GM18505 (cell line): ENCODE measurements around the gene MRPL18.
"Not testable (repeated sequence)": the region's sequence is repeated elsewhere in the genome, so short reads cannot be mapped to it uniquely, and the experiment has no call there.

Experiments
- ATAC-seq: cut with Tn5 transposase; IDR thresholded peaks from one replicate; pipeline ENCODE4 v1.9.1; 2021; ENCODE audit not compliant: unreplicated experiment
- POLR2A ChIP-seq: IDR thresholded peaks from 4 replicates; pipeline ENCODE4 v1.6.1; 2011; ENCODE audit warnings: borderline replicate concordance; ENCODE audit not compliant: insufficient read depth, insufficient read length; ENCODE audit errors: extremely low read depth

Gene MRPL18

DNA sequence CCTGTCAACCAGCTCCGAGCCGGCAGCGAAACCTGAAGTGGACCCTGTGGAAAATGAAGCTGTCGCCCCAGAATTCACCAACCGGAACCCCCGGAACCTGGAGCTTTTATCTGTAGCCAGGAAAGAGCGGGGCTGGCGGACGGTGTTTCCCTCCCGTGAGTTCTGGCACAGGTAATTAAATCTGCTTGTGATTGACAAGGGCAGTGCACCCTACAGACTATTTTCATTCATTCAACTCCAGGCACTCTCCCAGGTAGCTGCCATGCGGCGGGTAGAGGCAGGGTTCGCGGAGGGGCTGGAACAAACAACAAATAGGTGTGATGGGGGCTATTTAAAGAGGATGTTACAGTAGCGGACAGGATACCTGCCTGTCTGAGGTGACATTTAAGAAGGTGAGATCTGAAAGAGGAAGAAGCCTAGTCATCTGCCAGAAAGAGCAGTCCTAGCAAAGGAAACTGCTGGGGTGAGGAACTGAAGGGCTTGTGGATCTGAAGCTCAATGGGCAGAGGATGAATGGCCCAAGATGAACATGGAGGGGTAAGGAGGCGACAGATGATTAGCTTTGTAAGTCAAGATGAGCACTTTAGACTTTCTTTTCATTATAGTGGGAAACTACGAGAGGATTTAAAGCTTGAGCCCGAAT, 810 bp downstream of the MRPL18 start:
- no peak for ATAC-seq
- no peak for TF ChIP-seq POLR2A

DNA sequence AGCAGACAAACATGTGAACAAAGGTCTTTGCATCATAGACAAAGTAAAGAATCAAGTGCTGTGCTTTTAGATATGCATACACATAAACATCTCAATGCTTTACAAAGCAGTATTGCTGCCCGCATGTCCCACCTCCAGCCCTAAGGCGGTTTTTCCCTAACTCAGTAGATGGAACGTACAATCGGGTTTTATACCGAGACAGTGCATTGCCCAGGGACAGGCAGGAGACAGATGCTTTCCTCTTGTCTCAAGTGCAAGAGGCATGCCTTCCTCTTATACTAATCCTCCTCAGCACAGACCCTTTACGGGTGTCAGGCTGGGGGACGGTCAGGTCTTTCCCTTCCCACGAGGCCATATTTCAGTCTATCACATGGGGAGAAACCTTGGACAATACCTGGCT, 4.7 kb downstream of the MRPL18 start:
- ATAC-seq, result not testable (repeated sequence)

DNA sequence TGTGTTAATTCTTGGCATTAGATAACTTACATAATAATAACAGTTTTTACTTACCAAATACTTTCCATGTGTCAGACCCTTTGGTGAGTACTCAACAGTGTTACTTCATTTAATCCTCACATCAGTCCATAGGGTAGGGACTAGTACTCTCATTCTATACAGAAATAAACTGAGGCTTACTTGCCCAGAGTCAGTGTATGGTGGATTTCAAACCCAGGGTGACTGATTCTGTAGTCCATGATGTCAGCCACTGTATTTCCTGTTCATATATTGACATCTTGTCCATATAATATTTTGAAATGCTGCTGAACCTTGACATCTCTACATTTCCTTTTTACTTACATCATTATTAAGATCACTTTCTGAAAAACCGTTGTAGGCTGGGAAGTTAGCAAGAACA, 7.3 kb downstream of the MRPL18 start:
- no peak for ATAC-seq
- no peak for TF ChIP-seq POLR2A

DNA sequence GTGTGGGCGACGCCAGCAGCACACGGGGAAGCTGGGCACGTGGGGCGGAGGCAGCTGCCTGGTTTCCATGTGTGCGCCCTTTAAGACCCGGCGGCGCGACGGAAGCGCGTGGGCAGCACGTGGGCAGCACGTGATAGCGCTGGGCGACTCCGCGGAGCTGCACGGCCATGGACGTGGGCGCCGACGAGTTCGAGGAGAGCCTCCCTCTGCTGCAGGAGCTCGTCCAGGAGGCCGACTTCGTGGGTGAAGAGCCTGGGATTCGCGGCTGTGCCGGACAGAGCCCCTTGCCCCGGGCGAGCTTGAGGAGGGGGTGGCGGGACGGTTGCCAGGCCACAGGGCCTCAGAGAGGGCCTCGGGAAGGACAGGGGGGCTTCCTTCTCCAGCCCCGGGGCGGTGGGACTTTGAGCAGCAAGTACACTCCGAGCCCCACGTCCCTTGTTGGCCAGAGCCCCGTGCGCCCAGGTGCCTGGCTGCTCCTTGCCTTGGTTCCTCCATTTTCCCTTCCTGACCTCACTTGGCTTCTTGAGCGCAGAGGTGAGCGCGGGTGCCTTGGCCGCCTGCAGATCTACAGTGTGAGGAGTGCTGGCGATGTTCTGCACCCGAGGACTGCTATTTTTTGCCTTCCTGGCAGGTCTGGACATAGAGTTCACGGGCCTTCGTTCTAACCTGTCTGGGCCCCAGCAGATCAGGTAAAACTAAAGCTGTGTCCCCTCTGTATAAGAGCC, 10.0 kb downstream of the MRPL18 start, which contains the start of gene PNLDC1:
Gene PNLDC1, plus strand, starts transcription at position 136 of the 725 bp plus-strand sequence. Its CDS starts 32 bp downstream, at position 168.
- no peak for TF ChIP-seq POLR2A
- no peak for ATAC-seq

DNA sequence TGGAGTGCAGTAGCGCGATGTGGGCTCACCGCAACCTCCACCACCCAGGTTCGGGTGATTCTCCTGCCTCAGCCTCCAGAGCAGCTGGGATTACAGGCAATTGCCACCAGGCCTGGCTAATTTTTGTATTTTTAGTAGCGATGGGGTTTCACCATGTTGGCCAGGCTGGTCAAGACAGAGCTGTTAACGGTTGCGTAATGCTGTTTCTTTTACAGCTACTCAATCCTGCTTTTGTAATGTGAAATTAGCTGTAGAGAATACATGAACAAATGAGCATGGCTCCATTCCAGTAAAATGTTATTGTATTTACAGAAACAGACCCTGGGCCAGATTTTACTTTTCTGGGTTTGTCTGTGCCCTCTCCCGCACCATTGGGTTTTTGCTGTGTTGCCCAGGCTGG, 11.7 kb downstream of the MRPL18 start:
- TF ChIP-seq POLR2A, result no peak
- ATAC-seq, result no peak

DNA sequence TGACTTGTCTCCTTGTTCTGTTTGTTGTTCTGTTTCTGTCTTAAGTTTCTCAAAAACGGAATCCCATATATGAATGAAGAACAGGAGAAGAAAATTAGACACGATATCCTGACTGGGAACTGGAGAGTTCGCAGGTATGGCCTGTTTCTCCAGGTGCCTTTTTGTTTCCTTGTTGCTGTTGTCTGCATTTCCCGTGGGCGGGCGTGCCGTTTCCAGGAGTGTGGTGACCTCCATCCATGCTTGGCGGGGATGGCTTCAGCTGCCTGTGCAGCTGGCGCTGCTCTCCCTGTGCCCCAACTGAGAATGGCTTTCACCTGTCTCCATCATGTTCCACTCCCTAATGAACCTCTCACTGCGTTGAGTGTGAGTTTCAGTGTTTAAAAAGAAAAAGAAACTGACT, 14.2 kb downstream of the MRPL18 start:
- ATAC-seq, result no peak

DNA sequence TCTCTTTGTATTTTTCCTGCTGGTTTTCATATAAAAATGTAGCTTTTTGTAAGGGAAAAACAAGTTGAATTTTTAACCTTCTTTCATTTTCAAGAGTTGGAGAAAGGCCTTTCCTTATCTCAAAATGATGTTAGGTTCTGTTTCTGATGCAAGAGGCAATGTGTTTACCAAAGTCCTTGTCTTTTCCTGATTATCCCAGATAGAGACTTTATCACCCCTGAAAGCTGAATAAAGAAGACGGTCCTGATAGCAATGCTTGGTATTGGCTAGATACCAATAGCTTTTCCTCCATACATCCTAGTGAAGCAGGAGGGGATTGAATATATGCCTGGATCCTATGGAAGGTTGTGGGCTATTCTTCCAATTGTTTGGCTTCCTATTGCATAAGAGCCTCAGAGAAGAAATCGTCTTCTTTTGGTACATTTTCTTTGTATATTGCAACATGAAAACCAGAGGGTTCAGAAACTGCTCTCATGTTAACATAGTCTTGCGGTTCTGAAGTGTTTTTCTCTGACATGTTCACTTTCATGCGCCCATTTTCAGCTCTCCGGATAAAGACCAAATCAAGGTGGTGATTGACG, 15.3 kb downstream of the MRPL18 start:
- no peak for TF ChIP-seq POLR2A
- ATAC-seq, result no peak

More for the DNA sequence above, 14.2 kb downstream of the MRPL18 start:
- no peak for TF ChIP-seq POLR2A

DNA sequence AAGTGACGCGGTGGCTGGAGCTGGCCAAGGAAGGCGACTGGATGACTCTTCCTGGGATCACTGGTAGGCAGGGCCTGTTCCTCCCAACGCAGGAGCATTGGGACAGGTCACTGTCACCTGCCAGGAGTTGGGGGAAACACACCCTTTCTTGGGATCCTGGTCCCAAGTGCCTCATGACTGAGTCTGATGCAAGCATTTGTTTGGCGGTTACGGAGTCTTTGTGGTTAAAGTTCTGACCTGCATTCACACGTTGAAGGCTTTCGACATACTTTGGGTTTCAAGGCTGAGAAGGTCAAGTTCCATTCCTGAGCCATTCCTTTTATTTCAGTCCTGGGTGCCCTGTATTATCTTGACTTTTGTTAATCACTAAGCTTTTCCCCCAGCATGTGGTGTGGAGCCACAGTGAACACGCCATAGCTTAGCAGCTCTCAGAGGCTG, 15.8 kb downstream of the MRPL18 start:
- TF ChIP-seq POLR2A, result no peak
- ATAC-seq, result no peak

DNA sequence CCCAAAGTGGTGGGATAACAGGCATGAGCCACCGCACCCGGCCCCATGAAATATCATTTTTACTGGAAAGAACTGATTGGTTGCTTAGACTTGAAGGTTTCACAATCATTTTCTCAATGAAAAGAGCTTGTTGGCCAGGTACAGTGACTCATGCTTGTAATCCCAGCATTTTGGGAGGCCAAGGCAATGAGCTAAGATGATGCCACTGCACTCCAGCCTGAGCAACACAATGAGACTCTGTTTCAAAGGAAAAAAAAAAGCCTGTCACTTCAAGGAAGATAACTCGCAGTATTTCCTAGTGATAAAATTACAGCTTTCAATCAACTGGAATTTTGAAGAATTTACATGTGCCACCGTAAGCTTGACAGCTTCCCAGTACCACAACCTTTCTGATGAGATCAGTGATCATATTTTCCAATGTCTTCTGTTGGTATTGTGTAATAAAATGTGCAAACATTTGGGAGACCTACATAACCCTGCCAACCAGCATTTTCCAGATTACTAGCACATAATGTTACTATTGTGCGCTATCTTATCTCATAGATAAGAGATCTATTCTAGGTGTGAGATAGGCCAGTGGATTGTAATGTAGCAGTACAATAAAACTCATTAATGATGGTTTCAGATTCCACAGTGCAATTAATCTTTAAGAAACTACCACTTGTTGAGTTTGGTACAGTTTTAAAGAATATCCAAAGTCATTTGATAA, 17.0 kb downstream of the MRPL18 start:
- TF ChIP-seq POLR2A, result no peak
- no peak for ATAC-seq

DNA sequence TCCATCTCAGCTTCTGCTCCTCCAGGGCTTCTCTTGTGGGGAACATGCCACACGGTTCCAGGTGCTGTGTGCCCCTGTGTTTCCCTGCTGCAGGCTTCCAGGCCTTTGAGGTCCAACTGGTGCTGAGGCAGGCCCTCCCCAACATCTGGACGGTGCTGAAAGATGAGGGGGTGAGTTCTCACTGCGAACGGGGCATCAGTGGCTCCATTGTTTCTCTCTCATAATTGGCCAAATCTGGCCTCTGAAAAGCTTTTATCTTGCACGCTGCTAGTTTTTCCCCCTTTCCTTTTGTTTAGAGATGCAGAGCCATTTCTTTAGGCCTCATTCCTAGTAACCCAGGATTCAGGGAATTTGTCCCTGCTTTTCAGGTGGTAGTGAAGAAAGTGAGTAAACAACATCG, 18.4 kb downstream of the MRPL18 start:
- no peak for TF ChIP-seq POLR2A
- ATAC-seq, result no peak

DNA sequence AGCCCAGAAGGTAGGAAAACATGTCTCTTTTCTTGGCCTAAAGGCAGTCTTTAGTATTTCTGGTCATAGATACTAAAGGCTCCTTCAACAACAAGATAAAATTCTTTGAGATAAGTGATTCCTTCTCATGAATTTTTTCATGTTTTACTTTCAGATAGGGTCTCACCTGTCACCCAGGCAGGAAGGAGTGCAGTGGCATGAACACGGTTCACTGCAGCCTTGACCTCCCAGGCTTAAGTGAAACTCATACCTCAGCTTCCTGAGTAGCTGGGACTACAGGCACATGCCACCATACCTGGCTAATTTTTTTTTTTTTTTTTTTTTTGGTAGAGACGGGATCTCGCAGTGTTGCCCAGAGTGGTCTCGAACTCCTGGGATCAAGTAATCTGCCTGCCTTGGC, 18.9 kb downstream of the MRPL18 start:
- no peak for TF ChIP-seq POLR2A
- ATAC-seq, result peak; percentile 65

DNA sequence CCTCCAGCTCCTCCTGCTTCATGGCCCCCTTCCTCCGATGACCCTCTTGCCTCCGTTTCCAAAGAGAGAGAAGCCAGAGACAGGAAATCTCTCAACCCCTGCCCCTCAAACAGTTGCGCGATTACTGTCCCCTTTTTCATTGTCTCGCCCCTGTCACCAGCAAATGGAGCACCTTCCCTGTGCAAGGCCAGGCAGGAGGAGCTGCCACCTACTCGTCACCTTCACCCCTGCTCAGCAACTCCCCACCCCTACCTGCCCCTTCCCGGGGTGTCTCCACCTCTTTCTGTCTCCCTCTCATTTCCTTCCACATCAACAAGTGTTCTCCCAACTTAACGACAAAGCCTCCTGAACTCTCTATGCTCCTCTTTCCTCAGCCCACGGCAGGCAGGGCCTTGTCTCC, 23.5 kb downstream of the MRPL18 start:
- no peak for ATAC-seq
- no peak for TF ChIP-seq POLR2A

DNA sequence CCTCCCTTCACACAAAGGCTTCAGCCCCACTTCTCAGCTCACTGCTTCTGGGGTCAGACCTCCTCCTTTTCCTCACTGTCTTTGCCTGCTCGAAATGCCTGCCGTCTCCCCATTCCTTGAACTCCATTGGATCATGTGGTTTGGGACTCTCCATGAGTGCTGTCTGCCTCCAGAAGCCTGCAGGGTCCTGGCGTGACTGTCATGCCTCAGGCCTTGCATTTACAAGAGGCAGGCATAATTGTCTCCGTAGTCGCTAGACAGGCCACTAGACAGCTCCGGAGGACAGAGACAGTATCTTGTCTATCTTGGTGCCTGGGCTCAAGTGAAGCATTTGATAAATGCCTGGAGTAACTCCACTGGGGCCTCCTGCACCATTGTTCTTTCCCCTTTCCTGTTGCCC, 25.1 kb downstream of the MRPL18 start:
- TF ChIP-seq POLR2A, result no peak
- no peak for ATAC-seq

DNA sequence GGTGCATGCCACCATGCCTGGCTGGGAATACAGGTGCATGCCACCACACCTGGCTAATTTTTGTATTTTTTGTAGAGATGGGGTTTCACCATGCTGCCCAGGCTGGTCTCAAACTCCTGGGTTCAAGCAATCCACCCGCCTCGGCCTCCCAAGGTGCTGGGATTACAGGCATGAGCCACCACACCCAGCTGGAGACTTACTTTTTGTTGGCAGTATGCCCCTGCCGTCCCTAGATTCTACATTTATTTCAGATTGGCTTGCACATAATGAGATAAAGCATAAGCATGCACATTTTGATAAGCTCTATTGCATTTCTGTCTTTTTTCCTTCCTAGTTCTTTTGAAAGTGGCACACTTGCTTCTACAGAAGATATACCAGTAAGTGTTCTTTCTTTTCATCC, 26.5 kb downstream of the MRPL18 start:
- not testable (repeated sequence) for ATAC-seq
